GM12878 (cell line): Measurements from ENCODE around the gene MRPL36. TPM values are rescaled to one million over a fixed set of nuclear protein-coding genes. Genes with fewer than 3 reads are reported as not detected.

Source experiments
- ATAC-seq: fragments of 200-7000 bp; cut with Tn5 transposase; 3 replicates; pipeline ENCODE4 v1.9.1; 2020; ENCODE audit warnings: mild to moderate bottlenecking, moderate library complexity
- BruUV-seq: library from RNA; stranded (reverse); fragments of 400-500 nt; replicated peaks from 2 replicates; lab custom pipeline; 2021; lab: Mats Ljungman, UMichigan
- CTCF ChIA-PET: fragments of 300-600 bp; sonication (Branson Sonifier 250); formaldehyde crosslinking; extraction: SDS; loops from one replicate; lab custom pipeline; 2021; ENCODE audit warnings: inconsistent platforms; lab: Yijun Ruan, JAX
- POLR2A ChIA-PET: fragments of 350-600 bp; formaldehyde crosslinking; extraction: SDS; loops from one replicate; lab custom pipeline; 2021; ENCODE audit warnings: inconsistent platforms; lab: Charles Lee
- RAD21 ChIA-PET: fragments of 300-600 bp; sonication (Branson Sonifier 250); formaldehyde crosslinking; loops from one replicate; lab custom pipeline; 2023; ENCODE audit warnings: antibody characterized with exemption; ENCODE audit not compliant: unreplicated experiment; lab: Charles Lee
- SMC1A ChIA-PET: fragments of 300-600 bp; sonication (Branson Sonifier 250); formaldehyde crosslinking; loops from one replicate; lab custom pipeline; 2023; ENCODE audit not compliant: unreplicated experiment, uncharacterized antibody; lab: Charles Lee
- DNase-seq: peaks from one replicate; pipeline ENCODE4 v3.0.0-alpha.2; 2011; ENCODE audit warnings: low read depth, low spot score
- FAIRE-seq: peaks from 3 replicates; lab custom pipeline; 2011; peaks lifted over from hg19 to GRCh38; lab: Jason Lieb, UNC
- H2AFZ ChIP-seq: 2 replicates; pipeline ENCODE4 v1.6.0; 2011; ENCODE audit warnings: low read depth, low read length, control low read depth; ENCODE audit not compliant: control insufficient read depth
- H3K27ac ChIP-seq: 2 replicates; pipeline ENCODE4 v1.5.1; 2011; ENCODE audit warnings: control low read depth; ENCODE audit not compliant: control insufficient read depth, insufficient read depth
- H3K27me3 ChIP-seq, 2 experiments: replicated peaks in 1 of 2; 2 replicates each; pipeline versions ENCODE4 v1.6.0 to v1.6.1; 2011; ENCODE audit warnings: low read length in 1 of 2; ENCODE audit not compliant: control insufficient read depth in 2 of 2, insufficient read depth in 2 of 2
- H3K36me3 ChIP-seq, 2 experiments: 2 replicates each; pipeline ENCODE4 v1.5.1; 2011; ENCODE audit warnings: low read length in 1 of 2; ENCODE audit not compliant: control insufficient read depth in 2 of 2, insufficient read depth in 2 of 2
- H3K4me1 ChIP-seq: 2 replicates; pipeline ENCODE4 v1.6.1; 2011; ENCODE audit warnings: mild to moderate bottlenecking, low read length, moderate library complexity, mixed read lengths; ENCODE audit not compliant: control insufficient read depth, insufficient read depth
- H3K4me2 ChIP-seq: 2 replicates; pipeline ENCODE4 v1.6.0; 2011; ENCODE audit warnings: control low read depth; ENCODE audit not compliant: control insufficient read depth, insufficient read depth
- H3K4me3 ChIP-seq: fragments of 200-600 bp; sonication (generic); 2 replicates; pipeline ENCODE4 v1.5.1; 2016
- H3K79me2 ChIP-seq: 2 replicates; pipeline ENCODE4 v1.6.0; 2011; ENCODE audit warnings: low read length; ENCODE audit not compliant: control insufficient read depth, insufficient read depth
- H3K9ac ChIP-seq: 2 replicates; pipeline ENCODE4 v1.8.0; 2011; ENCODE audit warnings: low read length, control low read depth, mixed read lengths; ENCODE audit not compliant: control insufficient read depth, insufficient read depth
- H3K9me3 ChIP-seq: replicated peaks from 3 replicates; pipeline ENCODE4 v1.5.1; 2011; ENCODE audit warnings: mild to moderate bottlenecking, low read length; ENCODE audit not compliant: control insufficient read depth, insufficient read depth
- H4K20me1 ChIP-seq: 2 replicates; pipeline ENCODE4 v1.6.0; 2011; ENCODE audit not compliant: control insufficient read depth, insufficient read depth
- CBX3 ChIP-seq: fragments of 200-600 bp; sonication (generic); IDR thresholded peaks from 2 replicates; pipeline ENCODE4 v1.6.1; 2016; ENCODE audit warnings: low read depth, borderline replicate concordance
- CTCF ChIP-seq, 3 experiments: IDR thresholded peaks in 2 of 3; conservative IDR thresholded peaks in 1 of 3; 2 replicates each; pipeline ENCODE4 v1.5.1; 2011; ENCODE audit warnings: low read depth in 3 of 3, low read length in 3 of 3, mild to moderate bottlenecking in 3 of 3, control low read depth in 2 of 3, moderate library complexity in 2 of 3, inconsistent platforms in 1 of 3, mixed read lengths in 1 of 3; ENCODE audit not compliant: control insufficient read depth in 2 of 3, insufficient read depth in 1 of 3; ENCODE audit errors: extremely low read depth in 1 of 3
- NR2C1 ChIP-seq: fragments of 450-650 bp; IDR thresholded peaks from 2 replicates; pipeline ENCODE4 v1.6.1; 2017; ENCODE audit warnings: antibody characterized with exemption, mild to moderate bottlenecking, moderate library complexity
- PBX3 ChIP-seq: IDR thresholded peaks from 2 replicates; pipeline ENCODE4 v1.6.1; 2011; ENCODE audit warnings: mild to moderate bottlenecking, low read depth, low read length, moderate library complexity; ENCODE audit not compliant: insufficient replicate concordance
- POLR2A ChIP-seq: IDR thresholded peaks from 2 replicates; pipeline ENCODE4 v1.6.1; 2011; ENCODE audit warnings: low read depth, mild to moderate bottlenecking, low read length
- POLR2AphosphoS2 ChIP-seq: IDR thresholded peaks from 2 replicates; pipeline ENCODE4 v1.6.1; 2011; ENCODE audit warnings: low read depth, mild to moderate bottlenecking, low read length, improper control_type of control experiment, moderate library complexity
- SMARCA5 ChIP-seq: fragments of 450-650 bp; IDR thresholded peaks from 2 replicates; pipeline ENCODE4 v1.6.1; 2017; ENCODE audit warnings: mild to moderate bottlenecking
- STAT1 ChIP-seq: fragments of 450-650 bp; conservative IDR thresholded peaks from 2 replicates; pipeline ENCODE4 v1.6.1; 2014; ENCODE audit warnings: antibody characterized with exemption, mild to moderate bottlenecking
- ZNF274 ChIP-seq: IDR thresholded peaks from one replicate; pipeline ENCODE4 v1.8.0; 2011; ENCODE audit not compliant: insufficient read length, insufficient read depth
- ZNF592 ChIP-seq: fragments of 450-650 bp; IDR thresholded peaks from 2 replicates; pipeline ENCODE4 v1.6.1; 2017; ENCODE audit warnings: mild to moderate bottlenecking, moderate library complexity
- WGBS: methylation state at CpG from one replicate; pipeline ENCODE4 v1.1.6; 2016; ENCODE audit warnings: low lambda C conversion rate; ENCODE audit not compliant: insufficient replicate concordance, insufficient coverage; ENCODE audit errors: missing lambda C conversion rate; 5-methylcytosine and 5-hydroxymethylcytosine counted together
- in situ Hi-C: fragments of 300-500 bp; cut with MboI; formaldehyde crosslinking; loops from 9 replicates; pipeline ENCODE4 v1.14.3; 2018; ENCODE audit warnings: mixed read lengths
- intact Hi-C: fragments of 100-400 bp; cut with micrococcal nuclease; formaldehyde crosslinking; loops from one replicate; pipeline ENCODE4 v1.14.2; 2022; ENCODE audit not compliant: unreplicated experiment
- polyA plus RNA-seq, 11 experiments: library from polyadenylated mRNA; depleted of rRNA in 4 of 11; unstranded in 6 of 11; stranded (reverse) in 5 of 11; fragments of >200 nt; fragmentation: Nextera tagmentation in 4 of 11; fragmentation: Illumina TruSeq in 1 of 11; extraction: Ambion mirVana in 4 of 11; extraction: Trizol in 1 of 11; gene quantifications; 1 replicate in 1 of 11; 2 replicates in 10 of 11; pipeline versions ENCODE4 v1.2.1 to v1.2.3, GENCODE V29; 2011 to 2016; ENCODE audit warnings: inconsistent platforms in 2 of 11, missing spikeins in 2 of 11, low read depth in 1 of 11
- total RNA-seq, 4 experiments: library from RNA; depleted of rRNA in 3 of 4; stranded (reverse); fragments of >200 nt in 3 of 4; fragmentation: Illumina TruSeq in 1 of 4; extraction: Trizol in 1 of 4; gene quantifications; 2 replicates each; pipeline versions ENCODE4 v1.2.1 to v1.2.3, GENCODE V29; 2013 to 2021
- TF ChIP-seq, protein P1 (sequence below): fragments of 450-650 bp; IDR thresholded peaks from 2 replicates; pipeline ENCODE4 v1.6.1; 2017; ENCODE audit warnings: low read depth, mild to moderate bottlenecking, moderate library complexity

Gene MRPL36
- total and polyA plus RNA-seq, 10 of the 15 experiments (the other 5 are each of a cell fraction or from before 2014, with no cell fraction given), result 89.2 to 559 (median 152) TPM

DNA sequence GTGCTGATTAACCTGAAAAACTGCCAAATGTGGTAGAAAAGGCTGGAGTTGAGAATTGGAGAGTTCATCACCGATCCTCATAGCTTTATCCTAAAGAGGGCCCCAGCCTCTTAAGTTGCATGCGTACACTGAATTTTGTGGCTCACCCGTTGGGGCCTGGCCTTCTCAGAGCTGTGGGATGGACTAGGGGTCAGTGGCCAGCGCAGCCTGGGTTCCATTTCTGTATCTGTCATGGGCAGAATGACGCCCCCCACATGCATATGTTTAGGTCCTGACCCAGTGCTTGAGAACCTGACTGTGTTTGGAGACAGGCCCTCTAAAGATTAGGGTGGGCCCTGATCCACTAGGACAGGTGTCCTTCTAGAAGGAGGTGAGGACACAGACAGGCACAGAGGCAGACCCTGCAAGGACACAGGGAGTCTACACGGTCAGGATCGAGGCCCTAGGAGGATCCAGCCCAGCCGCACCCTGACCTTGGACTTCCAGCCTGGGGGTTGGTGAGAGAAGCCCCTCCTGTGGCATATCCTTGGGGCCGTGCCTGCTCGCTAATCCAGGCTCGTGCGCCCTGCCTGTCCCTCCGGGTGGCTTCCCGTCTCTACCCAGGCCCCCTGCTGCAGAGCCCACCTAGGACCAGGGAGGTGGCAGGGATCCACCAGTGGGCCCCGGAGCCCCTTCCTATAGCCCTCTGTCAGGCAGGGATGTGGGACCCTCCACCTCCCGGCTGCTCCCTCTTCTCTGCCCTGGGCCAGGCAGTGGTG is 33.8 kb upstream of the MRPL36 start (continued):
- TF ChIP-seq PBX3 (no peak), STAT1 (no peak), POLR2AphosphoS2 (no peak)
- TF ChIP-seq, all 136 proteins: peak for 0

- ATAC-seq (no peak), FAIRE-seq (no peak), DNase-seq (no peak)
- Histone ChIP-seq H3K4me1 (no peaks in the 10 kb centered on the region), H4K20me1 (no peaks in the 10 kb centered on the region), H3K4me2 (no peak overlapping the region), H3K27me3 (no peaks in the 10 kb centered on the region), H2AFZ (no peak overlapping the region), H3K9me3 (no peaks in the 10 kb centered on the region), H3K36me3 (no peaks in the 10 kb centered on the region; a peak in 1 of 4 replicates), H3K9ac (no peak overlapping the region), H3K27ac (no peak overlapping the region), H3K4me3 (no peak overlapping the region), H3K79me2 (no peaks in the 10 kb centered on the region)
- ChIA-PET RAD21 (no interaction called here), POLR2A (no interaction called here), CTCF (no interaction called here), SMC1A (no interaction called here)
- intact Hi-C loops (no loop called here), in situ Hi-C loops (no loop called here)
- 65% methylated on average over 27 of the region's 28 CpGs for WGBS
- BruUV-seq, result no TSS peak
- TF ChIP-seq ZNF592 (no peak), CBX3 (no peak), NR2C1 (no peak), POLR2A (no peak), CTCF (IDR thresholded peaks at IDR 0.05 in 2 of 3, conservative IDR thresholded peaks at IDR 0.05 in 1 of 3; ENCODE audit: control insufficient read depth in 2 of 3, extremely low read depth in 1 of 3, insufficient read depth in 1 of 3, low read depth in 3 of 3, low read length in 3 of 3) (no peak), SMARCA5 (no peak), ZNF274 (no peak)
- TF ChIP-seq, protein P1, sequence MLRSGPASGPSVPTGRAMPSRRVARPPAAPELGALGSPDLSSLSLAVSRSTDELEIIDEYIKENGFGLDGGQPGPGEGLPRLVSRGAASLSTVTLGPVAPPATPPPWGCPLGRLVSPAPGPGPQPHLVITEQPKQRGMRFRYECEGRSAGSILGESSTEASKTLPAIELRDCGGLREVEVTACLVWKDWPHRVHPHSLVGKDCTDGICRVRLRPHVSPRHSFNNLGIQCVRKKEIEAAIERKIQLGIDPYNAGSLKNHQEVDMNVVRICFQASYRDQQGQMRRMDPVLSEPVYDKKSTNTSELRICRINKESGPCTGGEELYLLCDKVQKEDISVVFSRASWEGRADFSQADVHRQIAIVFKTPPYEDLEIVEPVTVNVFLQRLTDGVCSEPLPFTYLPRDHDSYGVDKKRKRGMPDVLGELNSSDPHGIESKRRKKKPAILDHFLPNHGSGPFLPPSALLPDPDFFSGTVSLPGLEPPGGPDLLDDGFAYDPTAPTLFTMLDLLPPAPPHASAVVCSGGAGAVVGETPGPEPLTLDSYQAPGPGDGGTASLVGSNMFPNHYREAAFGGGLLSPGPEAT, result no peak
Measured at GRCh38 chr5:1832511-1833250, 33.0 kb upstream of the MRPL36 start.
